ENCODE measurements around the gene SLC13A1.

The SLC13A1 gene

DNA sequence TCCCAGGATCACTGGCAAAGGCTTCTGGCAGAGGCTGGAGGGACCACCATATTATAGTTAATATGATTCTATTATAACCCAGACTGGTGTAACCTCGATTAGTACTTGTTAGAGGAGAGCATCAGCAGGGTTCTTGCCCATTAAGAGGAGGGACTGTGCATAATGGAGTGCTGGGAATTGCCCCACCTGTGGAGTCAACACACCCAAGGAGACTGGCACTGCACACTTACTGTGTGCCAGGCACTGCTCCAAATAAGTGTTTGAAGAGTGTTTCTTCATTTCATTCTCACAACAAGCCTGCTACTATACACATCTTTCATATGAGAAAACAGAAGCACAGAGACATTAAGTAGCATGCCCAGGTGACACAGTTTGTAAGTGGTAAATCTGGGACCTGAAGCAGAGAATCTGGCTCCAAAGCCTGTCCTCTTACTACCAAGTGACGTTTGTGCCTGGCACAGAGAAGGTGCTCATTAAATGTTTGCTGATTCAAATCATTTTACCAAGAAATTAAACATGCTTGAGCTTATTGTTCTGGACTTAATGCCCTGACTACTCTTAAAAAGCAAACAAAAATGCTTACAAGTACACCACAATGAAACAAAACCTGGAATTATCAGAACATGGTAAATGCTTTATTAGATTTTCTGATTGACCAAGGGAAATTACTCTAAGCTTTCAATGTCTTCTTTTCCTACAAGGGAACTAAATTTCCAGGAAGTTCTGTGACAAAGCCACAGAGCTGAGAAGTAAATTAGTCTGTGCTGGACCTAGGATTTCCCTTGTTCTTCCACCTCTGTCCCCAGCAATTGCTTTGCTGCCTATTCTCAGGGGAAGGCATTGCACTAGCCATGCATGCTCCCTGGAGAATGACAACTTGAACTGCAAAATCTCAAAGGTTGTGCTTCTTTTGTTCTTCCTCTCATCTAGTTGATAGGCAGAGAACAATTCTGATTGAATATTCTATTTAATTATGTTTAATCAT is 809 bp downstream of the SLC13A1 start:
- no peak overlapping the region for H3K27ac ChIP-seq
- H3K4me3 ChIP-seq, result no peak overlapping the region

DNA sequence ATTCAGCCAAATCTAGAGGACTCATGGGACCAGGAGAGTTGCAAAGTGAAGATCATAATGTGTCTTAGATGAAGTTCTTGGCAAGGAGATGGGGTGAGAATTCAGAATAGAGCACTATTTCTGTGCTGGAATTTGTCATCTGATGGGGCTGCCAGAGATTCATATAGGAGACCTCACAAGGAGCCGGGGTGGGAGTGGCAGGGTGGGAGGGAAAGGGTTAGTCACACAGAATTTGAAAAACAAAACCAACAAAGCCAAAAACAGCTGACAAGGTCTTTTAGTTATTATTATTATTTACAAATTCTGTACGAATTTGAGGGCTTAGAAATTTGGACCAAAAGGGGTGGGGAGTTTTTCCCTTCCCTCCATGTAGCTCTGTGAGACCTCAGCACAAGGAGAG is 1.7 kb downstream of the SLC13A1 start:
- no peak overlapping the region for H3K27ac ChIP-seq
- H3K4me3 ChIP-seq, result no peak overlapping the region

DNA sequence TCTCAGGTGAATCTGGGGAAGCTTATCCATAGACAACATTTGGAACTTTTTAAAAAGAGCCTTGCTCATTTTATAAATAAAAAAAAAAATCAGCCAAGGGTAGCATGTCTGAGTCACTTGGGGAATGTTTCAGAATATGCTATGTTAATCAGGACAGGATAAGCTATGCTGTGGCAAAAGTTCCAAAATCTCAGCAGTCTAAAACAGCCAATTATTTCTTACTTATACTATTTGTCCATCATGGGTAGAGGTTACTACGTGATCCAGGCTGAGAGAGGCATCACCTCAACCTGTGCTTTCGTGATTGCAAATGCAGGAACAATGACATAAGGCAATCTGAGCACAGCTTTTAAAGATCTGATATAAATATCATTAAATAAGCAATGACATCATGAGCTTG is 6.5 kb downstream of the SLC13A1 start:
- Histone ChIP-seq H3K27ac (no peak overlapping the region), H3K4me3 (no peak overlapping the region)

DNA sequence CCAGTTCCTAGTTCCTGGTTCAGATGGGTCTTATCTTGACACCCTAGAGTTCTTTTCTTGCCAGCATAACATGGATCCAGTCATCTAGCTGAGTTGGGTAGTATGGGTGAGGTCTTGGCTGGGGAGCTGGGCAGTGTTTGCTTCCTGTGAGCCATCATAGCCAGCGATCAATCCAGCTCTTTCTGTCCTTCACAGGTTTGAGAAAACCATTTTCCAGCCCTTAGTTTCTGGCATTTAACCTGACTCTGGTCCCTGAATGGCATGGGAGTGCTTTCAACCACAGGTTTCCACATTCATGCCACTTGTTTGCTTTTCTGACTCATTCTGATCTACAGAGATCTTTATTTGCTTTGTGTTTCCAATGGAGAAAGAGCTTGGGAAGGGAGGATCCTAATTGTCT is 8.6 kb downstream of the SLC13A1 start:
- Histone ChIP-seq H3K4me3 (no peak overlapping the region), H3K27ac (no peak overlapping the region)

DNA sequence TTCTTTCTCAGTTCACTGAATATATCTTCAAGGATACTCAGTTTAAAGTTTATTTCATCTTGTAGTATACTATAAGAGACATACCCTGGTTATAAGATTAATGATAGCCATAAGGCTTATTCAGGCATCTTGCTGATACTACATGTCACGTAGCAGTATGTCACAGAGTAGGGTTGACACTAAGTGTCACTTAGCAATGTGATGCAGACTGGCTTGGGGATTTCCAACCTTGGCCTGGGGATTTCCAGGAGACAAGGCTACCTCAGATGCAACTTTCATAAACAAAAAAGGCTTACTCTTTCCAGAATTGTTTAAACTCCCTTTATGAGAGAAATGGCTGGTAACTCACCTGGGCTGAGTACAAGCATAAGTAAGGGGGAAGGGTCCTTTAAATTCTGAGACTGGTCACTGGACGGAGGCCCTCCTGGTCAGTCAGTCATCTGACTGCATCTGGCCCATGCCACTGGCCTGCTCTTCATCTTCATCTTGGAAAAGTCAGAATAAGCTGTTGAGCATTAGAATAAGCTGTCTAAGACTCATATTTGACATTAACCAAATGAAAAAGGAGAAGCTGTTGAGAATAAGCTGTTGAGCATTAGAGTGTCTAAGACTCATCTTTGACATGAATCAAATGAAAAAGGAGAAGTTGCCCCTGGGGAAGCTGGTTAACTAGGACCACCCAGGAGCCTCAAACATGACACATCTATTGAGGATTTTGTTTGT is 9.5 kb downstream of the SLC13A1 start:
- Histone ChIP-seq H3K4me3 (no peak overlapping the region), H3K27ac (no peak overlapping the region)

DNA sequence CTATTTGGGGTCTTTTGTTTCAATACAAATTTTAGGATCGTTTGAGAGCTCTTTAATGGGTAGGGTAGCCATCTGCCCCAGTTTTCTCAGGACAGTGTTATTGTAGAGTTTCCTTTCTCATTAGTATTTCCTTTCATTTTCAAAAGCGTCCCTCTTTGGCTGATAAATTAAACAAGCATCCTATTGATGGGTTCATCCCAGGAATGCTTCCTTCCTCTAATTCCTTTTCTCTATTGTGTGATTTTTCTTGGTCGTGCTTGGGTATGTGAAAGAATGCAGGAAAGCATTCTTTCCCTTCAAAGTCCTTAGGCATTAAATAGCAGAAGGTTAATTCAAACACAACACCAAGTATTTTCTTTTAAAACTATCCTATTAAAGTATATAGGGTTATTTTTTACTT is 14.0 kb downstream of the SLC13A1 start:
- Histone ChIP-seq H3K27ac (no peak overlapping the region), H3K4me3 (no peak overlapping the region)

DNA sequence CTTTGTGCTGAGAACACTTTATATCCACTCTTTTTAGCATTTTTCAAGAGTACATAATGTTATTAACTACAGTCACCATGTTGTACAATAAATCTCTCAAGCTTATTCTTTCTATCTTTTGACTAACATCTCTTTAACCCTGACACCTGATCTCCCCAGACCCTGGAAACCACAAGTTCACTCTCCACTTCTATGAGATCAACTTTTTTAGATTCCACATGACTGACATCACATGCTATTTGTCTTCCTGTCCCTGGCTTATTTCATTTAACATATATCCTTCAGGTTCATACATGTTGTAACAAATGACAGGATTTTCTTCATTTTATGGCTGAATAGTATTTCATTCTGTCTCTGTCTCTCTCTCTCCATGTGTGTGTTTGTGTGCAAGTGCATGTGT is 15.5 kb downstream of the SLC13A1 start:
- H3K4me3 ChIP-seq, result no peak overlapping the region
- H3K27ac ChIP-seq, result no peak overlapping the region

DNA sequence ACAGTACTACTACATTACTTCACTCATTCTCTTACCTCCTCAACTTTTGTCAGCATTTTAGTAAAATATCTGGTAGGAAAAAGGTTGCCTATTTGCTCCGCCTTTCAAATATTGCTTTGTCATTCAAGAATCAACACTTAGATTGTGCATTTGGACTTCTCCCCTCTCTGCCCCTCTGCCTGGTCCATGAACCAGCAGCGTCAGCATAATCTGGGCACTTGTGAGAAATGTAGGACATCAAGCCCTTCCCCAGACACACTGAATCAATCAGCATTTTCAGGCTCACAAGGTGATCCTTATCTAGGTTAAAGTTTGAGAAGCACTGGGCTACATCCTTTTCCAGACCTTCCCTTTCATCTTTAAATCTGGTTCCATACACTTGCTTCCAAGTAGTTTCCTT is 16.3 kb downstream of the SLC13A1 start:
- H3K27ac ChIP-seq, result no peak overlapping the region
- H3K4me3 ChIP-seq, result no peak overlapping the region

DNA sequence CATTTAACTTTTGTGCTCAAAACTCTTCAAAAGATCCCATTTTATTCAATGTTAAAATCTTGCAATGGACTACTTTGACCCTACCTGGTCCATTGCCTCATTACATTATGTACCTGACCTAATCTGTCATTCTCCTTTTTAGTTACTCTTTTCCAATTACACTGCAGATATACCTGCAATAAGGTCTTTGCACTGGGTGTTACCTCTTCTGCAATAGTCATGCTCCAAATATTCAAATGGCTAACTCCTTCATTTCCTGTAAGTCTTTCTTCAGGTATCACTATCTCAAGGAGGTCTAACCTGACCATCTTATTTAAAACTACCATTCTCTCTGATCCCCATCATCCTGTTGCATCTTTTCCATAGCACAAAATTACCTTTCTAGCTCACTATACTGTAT is 22.3 kb downstream of the SLC13A1 start:
- H3K4me3 ChIP-seq, result no peak overlapping the region
- no peak overlapping the region for H3K27ac ChIP-seq

DNA sequence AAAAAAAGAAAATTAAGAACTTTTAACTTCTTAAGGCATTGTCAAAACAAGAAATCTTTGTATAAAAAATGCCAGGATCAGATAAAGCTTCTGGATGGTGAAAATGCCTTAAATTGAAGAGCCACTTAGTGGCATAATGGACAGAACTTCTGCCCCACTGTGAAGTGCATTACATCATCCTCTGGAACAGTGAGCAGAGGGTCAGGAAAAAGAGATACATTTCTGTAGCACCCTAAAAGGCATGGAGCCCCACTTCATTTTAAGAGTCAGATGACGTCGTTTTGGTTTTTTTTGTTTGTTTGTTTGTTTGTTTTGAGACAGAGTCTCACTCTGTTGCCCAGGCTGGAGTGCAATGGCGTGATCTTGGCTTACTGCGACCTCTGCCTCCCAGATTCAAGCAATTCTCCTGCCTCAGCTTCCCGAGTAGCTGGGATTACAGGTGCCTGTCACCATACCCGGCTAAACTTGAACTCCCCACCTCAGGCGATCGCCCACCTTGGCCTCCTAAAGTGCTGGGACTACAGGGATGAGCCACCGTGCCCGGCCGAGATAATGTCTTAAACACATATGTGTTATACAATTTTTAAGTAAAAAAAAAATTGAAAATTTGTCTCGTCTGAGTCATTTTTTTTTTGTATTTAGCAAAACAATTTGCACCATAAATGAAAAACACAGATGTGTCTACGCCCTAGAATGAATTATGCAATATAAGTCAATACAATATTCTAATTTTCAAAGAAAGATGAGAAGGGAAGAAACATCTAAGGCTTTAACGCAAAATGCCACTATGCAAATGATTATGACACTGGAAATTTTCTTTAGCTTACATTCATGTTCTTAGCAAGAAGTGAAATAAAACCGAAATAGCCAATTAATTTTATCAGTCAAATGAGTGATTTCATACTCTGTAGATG is 29.2 kb downstream of the SLC13A1 start:
- Histone ChIP-seq H3K27ac (no peak overlapping the region), H3K4me3 (no peak overlapping the region)

DNA sequence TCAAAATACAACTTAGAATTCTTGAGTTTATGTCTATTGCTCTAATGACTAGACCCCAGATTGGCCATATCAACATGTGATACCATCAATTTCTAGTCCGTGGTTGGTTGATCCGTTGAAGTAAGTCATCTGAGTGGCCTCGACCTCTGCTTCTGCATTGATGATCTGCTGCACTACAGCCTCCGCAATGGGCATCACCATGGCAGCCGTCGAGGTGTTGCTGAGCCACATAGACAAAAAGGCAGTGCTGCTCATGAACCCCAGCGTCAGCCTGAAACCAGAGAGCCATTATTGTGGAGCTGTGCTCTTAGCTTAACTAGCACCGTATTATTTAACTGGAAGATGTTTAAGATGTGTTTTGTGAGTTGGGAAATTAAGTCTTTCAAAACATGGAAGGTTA is 30.7 kb downstream of the SLC13A1 start:
- no peak overlapping the region for H3K4me3 ChIP-seq
- no peak overlapping the region for H3K27ac ChIP-seq

DNA sequence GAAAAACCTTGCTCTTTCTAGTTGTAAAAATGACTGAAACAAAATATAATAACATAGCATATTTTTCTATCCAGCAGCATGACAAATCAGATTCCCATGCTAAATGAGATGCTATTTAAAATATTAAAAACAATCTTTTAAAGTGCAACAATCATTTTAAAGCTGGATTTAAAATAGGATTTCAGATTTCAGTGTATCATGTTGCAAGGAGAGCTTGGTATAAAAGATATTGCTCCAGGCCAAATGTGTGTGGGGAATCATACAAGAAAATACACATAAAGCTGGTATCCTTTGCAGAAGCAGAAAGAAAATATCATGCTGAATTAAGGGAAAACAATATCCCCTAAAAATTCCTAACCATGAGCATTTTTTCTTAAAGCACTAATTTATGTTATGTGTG is 42.2 kb downstream of the SLC13A1 start:
- Histone ChIP-seq H3K4me3 (no peak overlapping the region), H3K27ac (no peak overlapping the region)

DNA sequence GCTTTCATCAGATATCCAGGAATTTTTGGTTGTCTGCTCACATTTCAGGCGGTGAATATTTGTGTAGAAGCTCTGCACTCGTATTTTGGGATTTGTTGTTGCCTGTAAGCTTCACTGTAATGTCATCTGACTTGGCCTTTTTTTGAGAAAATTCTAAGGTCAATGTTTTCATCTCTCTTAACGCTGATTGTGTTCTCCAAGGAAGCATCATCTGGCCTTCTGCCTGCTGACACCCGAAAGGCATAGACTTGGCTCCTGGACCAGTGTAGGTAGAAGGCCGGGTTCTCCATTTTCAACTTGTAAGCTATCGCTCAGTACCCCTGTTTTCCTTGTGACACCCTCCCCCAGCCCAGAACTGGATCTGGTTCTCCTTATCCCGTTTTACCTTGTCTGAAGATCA is 44.2 kb downstream of the SLC13A1 start:
- Histone ChIP-seq H3K4me3 (no peak overlapping the region), H3K27ac (no peak overlapping the region)

DNA sequence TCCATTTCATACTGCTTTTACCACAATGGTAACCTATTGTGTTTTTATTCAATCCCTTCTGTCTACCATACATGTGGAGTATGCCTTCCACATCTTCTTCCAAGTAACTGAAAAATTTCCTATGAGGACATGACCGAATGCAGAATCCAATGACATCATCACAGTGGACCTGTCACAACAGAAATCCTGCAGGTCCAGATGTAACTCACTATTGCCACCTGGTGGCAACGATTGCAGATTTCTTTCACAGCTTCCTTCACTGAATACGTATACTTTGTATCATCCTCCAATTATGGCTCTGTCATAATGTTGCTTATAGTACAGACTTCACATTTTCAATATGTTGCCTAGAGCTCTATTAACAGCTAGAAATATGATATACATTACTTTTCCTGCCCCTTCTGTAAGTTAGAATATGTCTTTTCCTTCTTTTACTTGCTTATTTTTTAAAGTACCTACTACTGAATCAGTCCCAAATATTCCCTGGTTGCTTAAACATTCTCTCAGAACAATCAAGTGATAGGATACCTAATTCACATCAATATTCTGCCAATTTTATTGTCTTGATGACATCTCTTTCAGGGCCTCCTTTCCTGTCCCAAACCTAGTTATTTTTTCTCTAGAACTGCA is 45.4 kb downstream of the SLC13A1 start:
- H3K4me3 ChIP-seq, result no peak overlapping the region
- H3K27ac ChIP-seq, result no peak overlapping the region

DNA sequence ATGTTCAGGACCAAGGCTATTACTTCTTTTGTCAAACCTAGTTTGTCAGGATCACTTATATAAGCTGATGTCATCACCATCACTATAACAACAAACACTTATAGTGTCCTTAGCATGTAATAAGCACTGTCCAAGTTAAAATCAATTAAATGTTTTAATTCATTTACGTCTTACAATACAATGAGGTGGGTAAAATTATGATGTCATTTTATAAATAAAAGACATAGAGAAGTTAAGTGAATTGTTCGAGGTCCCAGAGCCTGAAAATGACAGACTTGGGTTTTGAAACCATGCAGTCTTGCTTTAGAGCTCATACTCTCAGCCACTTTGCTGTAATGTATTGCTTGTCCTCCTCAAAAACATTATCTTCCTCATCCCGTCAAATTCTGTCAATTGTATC is 48.3 kb downstream of the SLC13A1 start:
- H3K4me3 ChIP-seq, result no peak overlapping the region
- no peak overlapping the region for H3K27ac ChIP-seq

DNA sequence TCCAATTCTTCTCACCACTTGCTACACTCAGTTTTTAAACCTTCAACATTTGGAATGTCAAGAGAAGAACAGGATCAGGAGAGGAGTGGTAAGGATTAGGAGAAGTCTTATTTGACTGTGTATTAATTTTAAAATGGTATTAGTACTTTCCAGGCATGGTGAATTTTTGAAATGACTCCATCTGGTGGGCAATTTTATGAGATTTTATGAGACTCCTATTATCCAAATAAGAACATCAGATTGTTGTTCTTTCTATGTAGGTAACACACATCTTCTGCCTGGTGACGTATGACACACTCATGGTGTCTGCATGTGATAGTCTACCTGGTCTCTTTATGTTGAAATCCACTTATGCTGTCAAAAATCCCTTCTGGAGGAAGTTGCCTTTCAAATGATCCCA is 51.0 kb downstream of the SLC13A1 start:
- no peak overlapping the region for H3K27ac ChIP-seq
- no peak overlapping the region for H3K4me3 ChIP-seq

DNA sequence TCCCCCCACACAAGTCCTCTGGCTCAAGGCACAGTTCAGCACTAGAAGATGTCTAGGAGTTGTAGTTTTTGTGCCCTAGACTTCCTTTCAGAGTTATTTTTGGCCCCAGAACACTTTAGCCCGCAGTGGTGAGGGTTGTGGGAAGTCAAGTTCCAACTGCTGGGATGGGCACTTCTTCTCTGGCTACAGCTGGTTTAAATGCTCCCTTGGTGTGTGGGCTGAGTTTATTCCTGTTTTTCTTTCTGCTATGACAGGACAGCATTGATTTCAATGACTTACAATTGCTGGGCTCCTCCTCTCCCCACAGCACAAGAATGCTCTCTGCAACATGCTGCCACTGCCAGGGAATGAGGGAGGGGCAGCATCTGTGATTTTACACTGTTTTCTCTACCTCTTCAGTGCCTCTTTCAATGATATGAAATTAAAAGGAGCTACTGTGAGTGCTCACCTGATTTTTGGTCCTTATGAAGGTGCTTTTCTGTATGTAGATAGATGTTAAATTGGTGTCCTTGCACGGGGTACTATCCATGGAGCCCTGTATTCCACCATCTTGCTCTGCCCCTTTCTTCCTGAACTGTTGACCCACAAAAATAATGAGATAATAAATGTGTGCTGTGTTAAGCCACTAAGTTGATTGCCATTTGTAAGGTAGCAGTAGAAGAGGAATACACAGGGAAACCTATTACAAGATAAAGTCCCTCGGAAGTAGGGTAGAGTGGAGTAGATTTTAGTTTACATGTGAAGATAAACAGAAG is 56.3 kb downstream of the SLC13A1 start:
- Histone ChIP-seq H3K4me3 (no peak overlapping the region), H3K27ac (no peak overlapping the region)

DNA sequence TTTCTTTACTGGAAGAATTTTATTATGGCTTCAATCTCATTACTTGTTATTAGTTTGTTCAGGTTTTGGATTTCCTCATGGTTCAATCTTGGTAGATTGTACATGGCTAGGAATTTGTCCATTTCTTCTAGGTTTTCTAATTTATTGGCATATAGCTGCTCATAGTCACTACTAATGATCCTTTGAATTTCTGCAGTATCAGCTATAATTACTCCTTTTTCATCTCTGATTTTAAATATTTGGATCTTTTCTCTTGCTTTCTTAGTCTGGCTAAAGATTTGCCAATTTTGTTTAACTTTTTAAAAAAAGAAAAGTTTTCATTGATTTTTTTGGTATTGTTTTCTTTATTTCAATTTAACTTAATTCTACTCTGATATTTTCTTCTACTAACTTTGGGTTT is 59.2 kb downstream of the SLC13A1 start:
- Histone ChIP-seq H3K4me3 (no peak overlapping the region), H3K27ac (no peak overlapping the region)

DNA sequence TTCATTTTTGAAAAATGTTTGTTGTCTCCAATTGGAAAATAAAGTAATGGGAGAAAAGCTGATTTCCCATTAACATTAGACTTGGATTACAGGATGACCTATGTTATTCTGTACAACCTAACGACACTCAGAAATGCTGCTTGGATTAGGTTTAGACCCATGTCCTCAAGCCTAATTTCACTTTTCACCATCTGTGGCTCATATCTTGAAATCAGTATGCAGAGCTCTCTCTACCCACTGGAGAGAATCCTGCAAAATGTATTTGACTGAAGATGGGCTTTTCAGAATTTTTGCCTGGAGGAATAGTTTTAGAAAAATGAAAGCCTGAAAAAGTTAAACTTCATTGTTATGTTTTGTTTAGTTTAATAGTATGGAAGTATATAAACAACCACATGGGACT is 63.8 kb downstream of the SLC13A1 start:
- Histone ChIP-seq H3K27ac (no peak overlapping the region), H3K4me3 (no peak overlapping the region)
